Prostate gland (tissue), 2 donors: ENCODE results near the gene PCDHB8. TPM values are rescaled to one million over a fixed set of nuclear protein-coding genes. Genes with fewer than 3 reads are reported as not detected.
"Not testable (repeated sequence)": the region's sequence is repeated elsewhere in the genome, so short reads cannot be mapped to it uniquely, and the experiment has no call there.

ENCODE experiments used
- DNase-seq: peaks from one replicate; pipeline ENCODE4 v3.0.0-alpha.2; 2019; ENCODE audit warnings: low spot score
- H3K27ac ChIP-seq, 2 donors: fragments of 200-600 bp; sonication (generic); 2 replicates each; pipeline ENCODE4 v1.5.1; 2017 to 2019
- H3K27me3 ChIP-seq: fragments of 200-600 bp; sonication (generic); replicated peaks from 2 replicates; pipeline ENCODE4 v1.5.1; 2019; ENCODE audit not compliant: insufficient read depth
- H3K36me3 ChIP-seq, 2 donors: fragments of 200-600 bp; sonication (generic); 1 replicate in 1 of 2; 2 replicates in 1 of 2; pipeline versions ENCODE4 v1.5.1 to v1.8.1; 2017 to 2019
- H3K4me1 ChIP-seq: fragments of 200-600 bp; sonication (generic); replicated peaks from 2 replicates; pipeline ENCODE4 v1.5.1; 2019
- H3K4me3 ChIP-seq, 2 donors: fragments of 200-600 bp; sonication (generic); 2 replicates each; pipeline ENCODE4 v1.5.1; 2017 to 2019
- H3K9me3 ChIP-seq: fragments of 200-600 bp; sonication (generic); 2 replicates; pipeline ENCODE4 v1.5.1; 2017
- CTCF ChIP-seq, 4 experiments: fragments of 200-600 bp in 2 of 4; fragments of 450-650 bp in 2 of 4; sonication (generic) in 2 of 4; IDR thresholded peaks; 1 replicate in 3 of 4; 2 replicates in 1 of 4; pipeline ENCODE4 v1.5.1; 2016 to 2019; ENCODE audit warnings: antibody characterized with exemption in 4 of 4, mild to moderate bottlenecking in 2 of 4, moderate library complexity in 2 of 4
- POLR2A ChIP-seq: fragments of 450-650 bp; IDR thresholded peaks from one replicate; pipeline ENCODE4 v1.6.1; 2016; ENCODE audit warnings: antibody characterized with exemption, mild to moderate bottlenecking
- POLR2AphosphoS5 ChIP-seq: sonication (generic); formaldehyde crosslinking; IDR thresholded peaks from one replicate; pipeline ENCODE4 v1.6.1; 2017; ENCODE audit warnings: antibody characterized with exemption
- WGBS: methylation state at CpG from one replicate; pipeline ENCODE4 v1.1.5; 2018; 5-methylcytosine and 5-hydroxymethylcytosine counted together
- intact Hi-C: fragments of 100-400 bp; cut with DNase I; formaldehyde crosslinking; loops from one replicate; pipeline ENCODE4 v1.14.2; 2022
- total RNA-seq, 2 donors: library from RNA; depleted of rRNA; stranded (reverse); fragments of >200 nt; gene quantifications; one replicate each; pipeline ENCODE4 v1.1.0, GENCODE V29; 2016

Gene PCDHB8
- total RNA-seq, 2 donors from 2014 or later = 0.23 to 2.6 TPM

GRCh38 chr5:141150224-141150992 is 27.2 kb upstream of the PCDHB8 start:
- Histone ChIP-seq H3K36me3 (no peaks in the 10 kb centered on the region), H3K4me3 (no peak overlapping the region), H3K27ac (no peak overlapping the region), H3K4me1 (no peaks in the 10 kb centered on the region), H3K9me3 (no peaks in the 10 kb centered on the region), H3K27me3 (no peaks in the 10 kb centered on the region)
- 37% methylated on average over 33 of the region's 33 CpGs for WGBS
- no peak for TF ChIP-seq POLR2AphosphoS5
- TF ChIP-seq CTCF (IDR thresholded peaks at IDR 0.05) = no peak
- TF ChIP-seq POLR2A = no peak
- intact Hi-C loops = no loop called here
- no peak for DNase-seq

- H3K36me3 ChIP-seq = no peaks in the 10 kb centered on the region
- no peaks in the 10 kb centered on the region for H3K9me3 ChIP-seq
- no peaks in the 10 kb centered on the region for H3K27me3 ChIP-seq
- no peak overlapping the region for H3K27ac ChIP-seq
- H3K4me1 ChIP-seq = no peaks in the 10 kb centered on the region
- 36% methylated on average over 13 of the region's 13 CpGs for WGBS
- TF ChIP-seq POLR2AphosphoS5 = no peak
- no peak for TF ChIP-seq POLR2A
- no peak for TF ChIP-seq CTCF (IDR thresholded peaks at IDR 0.05)
- intact Hi-C loops = no loop called here
- H3K4me3 ChIP-seq = no peak overlapping the region
- DNase-seq = no peak
These were observed 26.6 kb upstream of the PCDHB8 start for GRCh38 chr5:141150993-141151325.

GRCh38 chr5:141151632-141152031 is 26.0 kb upstream of the PCDHB8 start:
- 29% methylated on average over 35 of the region's 41 CpGs for WGBS
- H3K27me3 ChIP-seq, H3K36me3 ChIP-seq, H3K9me3 ChIP-seq, H3K27ac ChIP-seq, H3K4me1 ChIP-seq, intact Hi-C loops, DNase-seq, H3K4me3 ChIP-seq: not testable (repeated sequence)

GRCh38 chr5:141152096-141152495 is 25.5 kb upstream of the PCDHB8 start:
- H3K4me3 ChIP-seq, H3K4me1 ChIP-seq, H3K36me3 ChIP-seq, H3K27me3 ChIP-seq, DNase-seq, H3K27ac ChIP-seq, intact Hi-C loops, H3K9me3 ChIP-seq: not testable (repeated sequence)
- WGBS = 18% methylated on average over 23 of the region's 36 CpGs

GRCh38 chr5:141155540-141156374 is 21.8 kb upstream of the PCDHB8 start:
- Histone ChIP-seq H3K9me3 (no peaks in the 10 kb centered on the region), H3K27me3 (no peaks in the 10 kb centered on the region), H3K36me3 (no peaks in the 10 kb centered on the region), H3K4me1 (no peaks in the 10 kb centered on the region), H3K27ac (no peak overlapping the region), H3K4me3 (no peak overlapping the region)
- intact Hi-C loops = no loop called here
- WGBS = 31% methylated on average over 21 of the region's 21 CpGs
- TF ChIP-seq CTCF (IDR thresholded peaks at IDR 0.05) = no peak
- no peak for TF ChIP-seq POLR2AphosphoS5
- no peak for TF ChIP-seq POLR2A
- no peak for DNase-seq

- 29% methylated on average over 35 of the region's 38 CpGs for WGBS
- H3K27me3 ChIP-seq, H3K36me3 ChIP-seq, H3K4me3 ChIP-seq, H3K27ac ChIP-seq, intact Hi-C loops, DNase-seq, H3K9me3 ChIP-seq, H3K4me1 ChIP-seq: not testable (repeated sequence)
These were observed 20.2 kb upstream of the PCDHB8 start for GRCh38 chr5:141157356-141157755.

GRCh38 chr5:141157901-141158300 is 19.7 kb upstream of the PCDHB8 start:
- H3K27me3 ChIP-seq, H3K36me3 ChIP-seq, H3K4me3 ChIP-seq, H3K27ac ChIP-seq, H3K9me3 ChIP-seq, H3K4me1 ChIP-seq, DNase-seq, intact Hi-C loops: not testable (repeated sequence)
- 26% methylated on average over 22 of the region's 28 CpGs for WGBS
